CD14-positive monocyte (primary cell): ENCODE results near the gene NEK6. TPM values are rescaled to one million over a fixed set of nuclear protein-coding genes. Genes with fewer than 3 reads are reported as not detected.

Source experiments
- DNase-seq, 3 donors: peaks; one replicate each; pipeline ENCODE4 v3.0.0-alpha.2; 2011 to 2022
- H2AFZ ChIP-seq: 2 replicates; pipeline ENCODE4 v1.6.0; 2012; ENCODE audit warnings: mild to moderate bottlenecking, low read depth, low read length, inconsistent platforms; ENCODE audit not compliant: insufficient read depth, poor library complexity, severe bottlenecking
- H3K27ac ChIP-seq, 2 donors: 1 replicate in 1 of 2; 2 replicates in 1 of 2; pipeline ENCODE4 v1.5.1; 2012 to 2013; ENCODE audit warnings: low read length in 2 of 2, control low read depth in 1 of 2, inconsistent platforms in 1 of 2, low read depth in 1 of 2, mild to moderate bottlenecking in 1 of 2
- H3K27me3 ChIP-seq, 2 donors: one replicate each; pipeline versions ENCODE4 v1.6.0 to v1.6.1; 2011 to 2013; ENCODE audit warnings: low read length in 2 of 2; ENCODE audit not compliant: control insufficient read depth in 2 of 2, insufficient read depth in 2 of 2
- H3K36me3 ChIP-seq, 2 donors: replicated peaks in 1 of 2; 1 replicate in 1 of 2; 2 replicates in 1 of 2; pipeline versions ENCODE4 v1.5.1 to v1.6.1; 2012 to 2013; ENCODE audit warnings: low read length in 2 of 2, control low read depth in 1 of 2, inconsistent platforms in 1 of 2, mild to moderate bottlenecking in 1 of 2; ENCODE audit not compliant: insufficient read depth in 2 of 2, control insufficient read depth in 1 of 2
- H3K4me1 ChIP-seq, 2 donors: 1 replicate in 1 of 2; 2 replicates in 1 of 2; pipeline versions ENCODE4 v1.5.1 to v1.6.1; 2012 to 2013; ENCODE audit warnings: low read length in 2 of 2, control low read depth in 1 of 2, inconsistent platforms in 1 of 2, mild to moderate bottlenecking in 1 of 2, moderate library complexity in 1 of 2; ENCODE audit not compliant: insufficient read depth in 2 of 2, control insufficient read depth in 1 of 2
- H3K4me2 ChIP-seq: replicated peaks from 2 replicates; pipeline ENCODE3; 2012; ENCODE audit warnings: low read length, moderate library complexity, mild to moderate bottlenecking; ENCODE audit not compliant: poor library complexity, severe bottlenecking; ENCODE audit errors: extremely low read depth
- H3K4me3 ChIP-seq, 3 experiments: fragments of 200-600 bp in 1 of 3; sonication (generic) in 1 of 3; replicated peaks in 1 of 3; 1 replicate in 2 of 3; 2 replicates in 1 of 3; pipeline ENCODE4 v1.5.1; 2011 to 2013; ENCODE audit warnings: low read length in 3 of 3, mild to moderate bottlenecking in 3 of 3, control low read depth in 2 of 3, low read depth in 2 of 3, inconsistent platforms in 1 of 3, moderate library complexity in 1 of 3
- H3K79me2 ChIP-seq: 2 replicates; pipeline ENCODE4 v1.6.0; 2012; ENCODE audit warnings: mild to moderate bottlenecking, control low read depth, inconsistent platforms, low read length, moderate library complexity; ENCODE audit not compliant: insufficient read depth
- H3K9ac ChIP-seq: 2 replicates; pipeline ENCODE4 v1.6.0; 2017; ENCODE audit warnings: low read length, mild to moderate bottlenecking; ENCODE audit not compliant: insufficient read depth, poor library complexity, severe bottlenecking
- H3K9me3 ChIP-seq, 2 donors: replicated peaks in 1 of 2; 1 replicate in 1 of 2; 2 replicates in 1 of 2; pipeline versions ENCODE4 v1.5.1 to v1.6.1; 2012 to 2013; ENCODE audit warnings: low read length in 2 of 2, control low read depth in 1 of 2; ENCODE audit not compliant: control insufficient read depth in 1 of 2, insufficient read depth in 1 of 2
- H4K20me1 ChIP-seq: 2 replicates; pipeline ENCODE4 v1.6.0; 2012; ENCODE audit warnings: mild to moderate bottlenecking, low read length, control low read depth, moderate library complexity; ENCODE audit not compliant: insufficient read depth
- H3K27ac Mint-ChIP-seq, 7 donors: one replicate each; pipeline ENCODE4 v1.8.0; 2020; ENCODE audit warnings: mild to moderate bottlenecking in 7 of 7, mixed read lengths in 7 of 7, moderate library complexity in 6 of 7, inconsistent platforms in 2 of 7
- H3K27me3 Mint-ChIP-seq, 3 donors: one replicate each; pipeline ENCODE4 v1.8.0; 2021 to 2022; ENCODE audit warnings: low read depth in 3 of 3, mild to moderate bottlenecking in 3 of 3, mixed read lengths in 3 of 3, moderate library complexity in 3 of 3, inconsistent platforms in 1 of 3
- H3K36me3 Mint-ChIP-seq, 2 donors: one replicate each; pipeline ENCODE4 v1.8.0; 2020; ENCODE audit warnings: mixed read lengths in 2 of 2, inconsistent platforms in 1 of 2, mild to moderate bottlenecking in 1 of 2
- H3K4me1 Mint-ChIP-seq: one replicate; pipeline ENCODE4 v1.8.0; 2020; ENCODE audit warnings: mild to moderate bottlenecking, mixed read lengths
- H3K4me3 Mint-ChIP-seq, 2 donors: one replicate each; pipeline ENCODE4 v1.8.0; 2020; ENCODE audit warnings: mild to moderate bottlenecking in 2 of 2, mixed read lengths in 2 of 2, moderate library complexity in 1 of 2
- H3K9me3 Mint-ChIP-seq, 7 donors: one replicate each; pipeline ENCODE4 v1.8.0; 2020 to 2022; ENCODE audit warnings: mixed read lengths in 7 of 7, mild to moderate bottlenecking in 6 of 7, moderate library complexity in 6 of 7, inconsistent platforms in 2 of 7
- CTCF ChIP-seq: fragments of 200-600 bp; IDR thresholded peaks from one replicate; pipeline ENCODE4 v1.8.0; 2022; ENCODE audit warnings: antibody characterized with exemption, mild to moderate bottlenecking
- WGBS: methylation state at CpG from one replicate; pipeline ENCODE4 v1.1.5; 2013; ENCODE audit warnings: missing lambda C conversion rate; ENCODE audit not compliant: insufficient coverage; 5-methylcytosine and 5-hydroxymethylcytosine counted together
- intact Hi-C, 2 donors: fragments of 100-400 bp; cut with micrococcal nuclease; formaldehyde crosslinking; loops; one replicate each; pipeline versions ENCODE4 v1.15.0 to v1.15.1; 2023
- polyA plus RNA-seq, 3 donors: library from polyadenylated mRNA; depleted of rRNA in 1 of 3; unstranded in 2 of 3; stranded (reverse) in 1 of 3; fragments of 300-500 nt in 2 of 3; fragments of >200 nt in 1 of 3; fragmentation: Illumina TruSeq in 2 of 3; gene quantifications; 1 replicate in 2 of 3; 2 replicates in 1 of 3; pipeline ENCODE4 v1.2.3, GENCODE V29; 2012 to 2021

Gene NEK6
- polyA plus RNA-seq, 3 donors = 26.1 to 46.0 (median 35.8) TPM

GRCh38 chr9:124284940-124285441 is 27.2 kb downstream of the NEK6 start:
- peaks cover 21 to 47% of the 10 kb centered on the region in 2 donors for H3K36me3 Mint-ChIP-seq
- H3K27ac ChIP-seq = peak overlapping the region; percentile 88
- no peaks in the 10 kb centered on the region for H3K9me3 Mint-ChIP-seq
- H3K27me3 ChIP-seq = no peaks in the 10 kb centered on the region
- H2AFZ ChIP-seq = no peak overlapping the region
- no peak for TF ChIP-seq CTCF
- intact Hi-C loops = loop anchor here in 1 of 2 donors (5.0 kb wide), 1 partner anchor 88 kb away; no protein-coding TSS in a partner anchor
- DNase-seq = no peak
- H3K9ac ChIP-seq = peak overlapping the region; percentile 55
- no peak overlapping the region for H3K4me3 Mint-ChIP-seq
- H3K27me3 Mint-ChIP-seq = peaks cover 0 to 2% (median 1%) of the 10 kb centered on the region in 3 donors
- H3K4me3 ChIP-seq = no peak overlapping the region
- H3K4me1 Mint-ChIP-seq = peaks cover 87% of the 10 kb centered on the region
- H4K20me1 ChIP-seq = peaks cover 100% of the 10 kb centered on the region
- H3K79me2 ChIP-seq = peaks cover 100% of the 10 kb centered on the region
- H3K4me2 ChIP-seq = no peak overlapping the region
- WGBS = 74% methylated on average over 18 of the region's 18 CpGs
- H3K27ac Mint-ChIP-seq = peak overlapping the region; percentile 88 to 100 (median 97)
- H3K9me3 ChIP-seq = no peaks in the 10 kb centered on the region
- peaks cover 79 to 87% of the 10 kb centered on the region in 2 donors for H3K4me1 ChIP-seq
- peaks cover 13 to 26% of the 10 kb centered on the region in 2 donors for H3K36me3 ChIP-seq

GRCh38 chr9:124285490-124285889 is 27.7 kb downstream of the NEK6 start:
- no peak for TF ChIP-seq CTCF
- intact Hi-C loops = loop anchor here in 1 of 2 donors (5.0 kb wide), 1 partner anchor 88 kb away; no protein-coding TSS in a partner anchor
- no peak overlapping the region for H2AFZ ChIP-seq
- H3K27me3 ChIP-seq = no peaks in the 10 kb centered on the region
- peak overlapping the region; percentile 10 for H3K4me2 ChIP-seq
- Mint-ChIP-seq H3K27me3 (peaks cover 0 to 2% (median 1%) of the 10 kb centered on the region in 3 donors), H3K9me3 (no peaks in the 10 kb centered on the region), H3K36me3 (peaks cover 21 to 49% of the 10 kb centered on the region in 2 donors), H3K4me1 (peaks cover 85% of the 10 kb centered on the region), H3K27ac (peak overlapping the region; percentile 88 to 100 (median 97)), H3K4me3 (peak overlapping the region in 1 of 2 donors; percentile 7)
- H3K9ac ChIP-seq = peak overlapping the region; percentile 55
- 82% methylated on average over 5 of the region's 11 CpGs for WGBS
- H3K4me1 ChIP-seq = peaks cover 79 to 87% of the 10 kb centered on the region in 2 donors
- peaks cover 100% of the 10 kb centered on the region for H3K79me2 ChIP-seq
- peak overlapping the region in 1 of 3 experiments; percentile 6 for H3K4me3 ChIP-seq
- peaks cover 100% of the 10 kb centered on the region for H4K20me1 ChIP-seq
- peaks cover 13 to 28% of the 10 kb centered on the region in 2 donors for H3K36me3 ChIP-seq
- peak overlapping the region; percentile 88 for H3K27ac ChIP-seq
- DNase-seq = no peak
- no peaks in the 10 kb centered on the region for H3K9me3 ChIP-seq
